ENCODE data around the gene CD99.

DNA sequence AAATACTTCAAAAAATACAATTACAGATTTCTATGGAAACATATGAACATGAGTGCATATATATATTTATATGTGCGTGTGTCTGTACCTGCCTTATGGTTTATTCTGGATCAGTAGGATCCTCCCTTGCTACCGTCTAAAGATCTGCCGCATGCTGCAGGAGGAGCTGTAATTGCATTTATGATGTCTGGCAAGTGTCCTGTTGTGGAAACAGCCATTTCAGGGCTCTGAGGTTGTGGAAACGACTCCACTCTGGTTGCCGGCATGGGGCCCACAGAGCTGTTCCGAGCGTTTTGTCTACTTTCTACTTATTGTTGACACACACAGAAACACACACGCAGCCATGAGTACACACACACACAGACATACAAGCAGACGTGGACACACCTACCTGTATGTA lies 21.3 kb downstream of the CD99 start:
- TF ChIP-seq CTCF (IDR thresholded peaks at IDR 0.05) (no peak), EZH2 (IDR thresholded peaks at IDR 0.05; ENCODE audit: borderline replicate concordance, insufficient read depth, low read depth, low read length, poor library complexity, severe bottlenecking) (no peak)

Measured in B cell (primary cell).